DOHH2 (cell line): ENCODE data around the gene GATA6.

Source experiments
- H3F3A ChIP-seq: fragments of 200-600 bp; sonication (generic), shearing (Covaris generic); 2 replicates; pipeline ENCODE4 v1.6.0; 2016; ENCODE audit warnings: antibody characterized with exemption, mild to moderate bottlenecking; ENCODE audit not compliant: control insufficient read depth, insufficient read depth
- H3K27ac ChIP-seq: fragments of 200-600 bp; sonication (generic); 2 replicates; pipeline ENCODE4 v1.5.1; 2014; ENCODE audit warnings: low read depth, mild to moderate bottlenecking, low read length, moderate library complexity
- H3K27me3 ChIP-seq: fragments of 200-600 bp; sonication (generic); 2 replicates; pipeline ENCODE4 v1.6.1; 2014; ENCODE audit warnings: mild to moderate bottlenecking, low read length, mixed read lengths; ENCODE audit not compliant: control insufficient read depth
- H3K36me3 ChIP-seq: fragments of 200-600 bp; sonication (generic); 2 replicates; pipeline ENCODE4 v1.6.1; 2014; ENCODE audit warnings: mild to moderate bottlenecking, low read length, moderate library complexity, mixed read lengths; ENCODE audit not compliant: control insufficient read depth
- H3K4me1 ChIP-seq: fragments of 200-600 bp; sonication (generic); 2 replicates; pipeline ENCODE4 v1.6.1; 2014; ENCODE audit warnings: mild to moderate bottlenecking, low read length, mixed read lengths; ENCODE audit not compliant: control insufficient read depth
- H3K4me2 ChIP-seq: fragments of 200-600 bp; sonication (generic); 2 replicates; pipeline ENCODE4 v1.6.0; 2014; ENCODE audit warnings: mild to moderate bottlenecking, low read length, moderate library complexity
- H3K4me3 ChIP-seq: fragments of 200-600 bp; sonication (generic); 2 replicates; pipeline ENCODE4 v1.5.1; 2014; ENCODE audit warnings: mild to moderate bottlenecking, low read length, mixed read lengths
- H3K79me2 ChIP-seq: fragments of 200-600 bp; sonication (generic); 2 replicates; pipeline ENCODE4 v1.6.1; 2014; ENCODE audit warnings: mild to moderate bottlenecking, low read length, mixed read lengths; ENCODE audit not compliant: control insufficient read depth
- H3K9me2 ChIP-seq: fragments of 200-600 bp; sonication (generic); replicated peaks from 2 replicates; pipeline ENCODE4 v1.6.1; 2014; ENCODE audit warnings: mild to moderate bottlenecking, low read length, mixed read lengths; ENCODE audit not compliant: control insufficient read depth
- H3K9me3 ChIP-seq: fragments of 200-600 bp; sonication (generic); 2 replicates; pipeline ENCODE4 v1.6.1; 2014; ENCODE audit warnings: antibody characterized with exemption, low read length, mixed read lengths; ENCODE audit not compliant: control insufficient read depth, insufficient read depth
- H4K20me1 ChIP-seq: fragments of 200-600 bp; sonication (generic); 2 replicates; pipeline ENCODE4 v1.6.0; 2014; ENCODE audit warnings: low read depth, mild to moderate bottlenecking, antibody characterized with exemption, low read length, moderate library complexity; ENCODE audit not compliant: control insufficient read depth, insufficient read depth
- CTCF ChIP-seq: fragments of 200-600 bp; sonication (generic); IDR thresholded peaks from one replicate; pipeline ENCODE4 v1.5.1; 2014; ENCODE audit warnings: antibody characterized with exemption, mild to moderate bottlenecking, low read depth, low read length; ENCODE audit not compliant: poor library complexity, severe bottlenecking
- EZH2phosphoT487 ChIP-seq: fragments of 200-600 bp; sonication (generic); IDR thresholded peaks from 2 replicates; pipeline ENCODE4 v1.6.1; 2017; ENCODE audit warnings: borderline replicate concordance, mild to moderate bottlenecking, antibody characterized with exemption, low read length, moderate library complexity, mixed read lengths

GATA6 gene

GRCh38 chr18:22175346-22175745 lies 6.0 kb downstream of the GATA6 start:
- no peaks in the 10 kb centered on the region for H3K36me3 ChIP-seq
- no peaks in the 10 kb centered on the region for H4K20me1 ChIP-seq
- no peak overlapping the region for H3K27ac ChIP-seq
- no peaks in the 10 kb centered on the region for H3K4me1 ChIP-seq
- H3K4me3 ChIP-seq, result no peak overlapping the region
- no peaks in the 10 kb centered on the region for H3K79me2 ChIP-seq
- no peaks in the 10 kb centered on the region; the same call in 1 of the 2 replicates for H3K27me3 ChIP-seq
- H3K9me3 ChIP-seq, result peaks cover 3% of the 10 kb centered on the region; the same call in 1 of the 2 replicates
- H3K4me2 ChIP-seq, result no peak overlapping the region
- no peaks in the 10 kb centered on the region for H3F3A ChIP-seq
- no peak for TF ChIP-seq EZH2phosphoT487
- TF ChIP-seq CTCF, result no peak
- H3K9me2 ChIP-seq, result no peaks in the 10 kb centered on the region

- H3K4me1 ChIP-seq, result no peaks in the 10 kb centered on the region
- no peaks in the 10 kb centered on the region; the same call in 1 of the 2 replicates for H3K27me3 ChIP-seq
- H3K27ac ChIP-seq, result no peak overlapping the region
- H3K4me3 ChIP-seq, result no peak overlapping the region
- no peaks in the 10 kb centered on the region for H3K9me2 ChIP-seq
- no peaks in the 10 kb centered on the region for H3K9me3 ChIP-seq
- TF ChIP-seq EZH2phosphoT487, result no peak
- TF ChIP-seq CTCF, result no peak
- no peak overlapping the region for H3K4me2 ChIP-seq
- H3K79me2 ChIP-seq, result no peaks in the 10 kb centered on the region
- H3K36me3 ChIP-seq, result no peaks in the 10 kb centered on the region
- H3F3A ChIP-seq, result no peaks in the 10 kb centered on the region
- H4K20me1 ChIP-seq, result no peaks in the 10 kb centered on the region
Observed at GRCh38 chr18:22176420-22177326, 7.3 kb downstream of the GATA6 start.

- no peaks in the 10 kb centered on the region for H3K9me2 ChIP-seq
- TF ChIP-seq EZH2phosphoT487 (no peak), CTCF (no peak)
- H3K36me3 ChIP-seq, result no peaks in the 10 kb centered on the region
- no peaks in the 10 kb centered on the region for H4K20me1 ChIP-seq
- H3K4me1 ChIP-seq, result no peaks in the 10 kb centered on the region
- H3F3A ChIP-seq, result no peaks in the 10 kb centered on the region
- H3K79me2 ChIP-seq, result no peaks in the 10 kb centered on the region
- H3K27ac ChIP-seq, result no peak overlapping the region
- no peak overlapping the region for H3K4me3 ChIP-seq
- no peak overlapping the region for H3K4me2 ChIP-seq
- H3K27me3 ChIP-seq, result no peaks in the 10 kb centered on the region; the same call in 1 of the 2 replicates
- no peaks in the 10 kb centered on the region for H3K9me3 ChIP-seq
Observed at GRCh38 chr18:22177327-22177871, 8.0 kb downstream of the GATA6 start.
